HG02870 (cell line): Measurements from ENCODE around the gene FAM241B.

Experiments used
- ATAC-seq: cut with Tn5 transposase; IDR thresholded peaks from one replicate; pipeline ENCODE4 v1.9.1; 2021; ENCODE audit warnings: mild to moderate bottlenecking, moderate library complexity; ENCODE audit not compliant: unreplicated experiment

The FAM241B gene

GRCh38 chr10:69629897-69630650 lies at the start of gene FAM241B:
FAM241B (plus strand) TSS chr10:69630247; CDS start chr10:69631744, 1,497 bp downstream.
- ATAC-seq: no peak

- ATAC-seq: no peak
Measured at GRCh38 chr10:69580435-69580834, 49.6 kb upstream of the FAM241B start.

GRCh38 chr10:69583106-69583505 lies 46.9 kb upstream of the FAM241B start:
- ATAC-seq: no peak

GRCh38 chr10:69584624-69585023 lies 45.4 kb upstream of the FAM241B start:
- no peak for ATAC-seq

GRCh38 chr10:69588358-69588757 lies 41.7 kb upstream of the FAM241B start:
- no peak for ATAC-seq

GRCh38 chr10:69600761-69601330 lies 29.2 kb upstream of the FAM241B start:
- ATAC-seq: no peak

- no peak for ATAC-seq
Measured at GRCh38 chr10:69609077-69609476, 21.0 kb upstream of the FAM241B start.

- no peak for ATAC-seq
Measured at GRCh38 chr10:69612760-69613159, 17.3 kb upstream of the FAM241B start.

- no peak for ATAC-seq
Measured at GRCh38 chr10:69614130-69614529, 15.9 kb upstream of the FAM241B start.

GRCh38 chr10:69616358-69616757 lies 13.7 kb upstream of the FAM241B start:
- ATAC-seq: no peak

- no peak for ATAC-seq
Measured at GRCh38 chr10:69618746-69619145, 11.3 kb upstream of the FAM241B start.

- no peak for ATAC-seq
Measured at GRCh38 chr10:69619626-69620025, 10.4 kb upstream of the FAM241B start.

GRCh38 chr10:69620625-69621024 lies 9.4 kb upstream of the FAM241B start:
- ATAC-seq: no peak

GRCh38 chr10:69624245-69624786 lies 5.7 kb upstream of the FAM241B start:
- ATAC-seq: no peak

GRCh38 chr10:69626826-69627225 lies 3.2 kb upstream of the FAM241B start:
- no peak for ATAC-seq

GRCh38 chr10:69628891-69629290 lies 1.2 kb upstream of the FAM241B start:
- ATAC-seq: no peak

- no peak for ATAC-seq
Measured at GRCh38 chr10:69629519-69629896, 539 bp upstream of the FAM241B start.

GRCh38 chr10:69630651-69631400 lies 779 bp downstream of the FAM241B start:
- ATAC-seq: no peak

GRCh38 chr10:69631566-69631965 lies 1.5 kb downstream of the FAM241B start:
- no peak for ATAC-seq

- no peak for ATAC-seq
Measured at GRCh38 chr10:69632516-69633199, 2.6 kb downstream of the FAM241B start.
